Erythroblast (primary cell): ENCODE measurements around the gene HTR2A.

Experiments used
- GATA1 ChIP-seq: IDR thresholded peaks from 2 replicates; pipeline ENCODE4 v1.6.1; 2011; ENCODE audit warnings: low read depth, mild to moderate bottlenecking, control low read depth, low read length, moderate library complexity
- POLR2A ChIP-seq: IDR thresholded peaks from 2 replicates; pipeline ENCODE4 v1.6.1; 2011; ENCODE audit warnings: mild to moderate bottlenecking, low read length

DNA sequence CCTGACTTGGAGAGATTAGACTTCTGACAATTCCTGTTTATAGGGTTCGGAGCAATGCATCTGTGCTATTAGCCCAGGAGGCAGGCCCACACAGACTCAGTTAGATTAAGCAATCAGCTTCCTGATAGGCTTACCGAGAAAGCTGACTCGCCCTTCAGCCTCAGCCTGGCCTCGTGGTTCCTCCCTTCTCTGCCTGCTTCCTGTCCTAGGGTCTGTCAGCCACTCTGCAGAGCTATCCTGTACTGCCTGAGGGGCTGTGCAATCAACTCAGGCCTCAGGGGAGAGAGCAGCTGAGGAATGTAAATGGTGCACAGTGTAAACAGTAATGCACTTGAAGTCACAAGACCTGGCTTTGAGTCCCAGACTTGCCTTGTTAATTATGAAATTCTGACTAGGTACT lies 30.7 kb downstream of the HTR2A start:
- TF ChIP-seq POLR2A = no peak
- no peak for TF ChIP-seq GATA1
